SK-N-MC (cell line): ENCODE measurements around the gene SMYD3.

ENCODE experiments used
- EZH2 ChIP-seq: fragments of 200-600 bp; sonication (generic); IDR thresholded peaks from one replicate; pipeline ENCODE4 v1.6.1; 2017; ENCODE audit warnings: antibody characterized with exemption
- POLR2AphosphoS5 ChIP-seq: IDR thresholded peaks from 2 replicates; pipeline ENCODE4 v1.6.1; 2012; ENCODE audit warnings: mild to moderate bottlenecking, low read depth, low read length, borderline replicate concordance

DNA sequence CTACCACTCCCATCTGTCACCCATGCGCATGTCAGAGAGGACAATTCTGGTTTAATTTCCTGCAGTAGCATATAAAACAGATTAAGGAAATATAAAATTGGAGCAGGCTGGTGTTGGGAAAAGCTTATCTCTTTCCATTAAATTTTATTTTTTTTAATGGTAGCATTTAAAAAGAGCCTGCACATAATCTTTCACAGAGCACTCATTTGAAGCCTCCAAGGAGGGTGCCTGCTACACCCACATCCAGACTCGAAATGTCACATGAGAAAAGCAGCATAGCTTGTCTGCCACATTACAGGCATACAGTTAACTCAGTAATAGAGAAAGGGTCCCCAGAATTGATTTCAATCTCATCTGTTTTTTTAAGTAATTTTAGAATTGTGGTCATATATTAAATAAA lies 753.3 kb downstream of the SMYD3 start:
- TF ChIP-seq POLR2AphosphoS5 (no peak), EZH2 (no peak)
